Ovary (tissue), 9 donors: Measurements from ENCODE around the gene SHOX. TPM values are rescaled to one million over a fixed set of nuclear protein-coding genes. Genes with fewer than 3 reads are reported as not detected.

Experiments used
- DNase-seq, 5 donors: peaks; one replicate each; pipeline ENCODE4 v3.0.0-alpha.2; 2019 to 2020
- H3K27ac ChIP-seq, 2 donors: fragments of 200-600 bp; one replicate each; pipeline versions ENCODE4 v1.5.1 to v1.8.0; 2019 to 2022
- H3K27me3 ChIP-seq: fragments of 200-600 bp; one replicate; pipeline ENCODE4 v1.8.0; 2022
- H3K36me3 ChIP-seq: fragments of 200-600 bp; sonication (generic); one replicate; pipeline ENCODE4 v1.5.1; 2019
- H3K4me1 ChIP-seq: one replicate; pipeline ENCODE4 v1.8.1; 2013; ENCODE audit warnings: mild to moderate bottlenecking, moderate library complexity; ENCODE audit not compliant: insufficient read depth
- H3K4me3 ChIP-seq: fragments of 200-600 bp; sonication (generic); one replicate; pipeline ENCODE4 v1.5.1; 2017
- H3K9me3 ChIP-seq, 2 donors: fragments of 200-600 bp in 1 of 2; sonication (generic) in 1 of 2; one replicate each; pipeline versions ENCODE4 v1.5.1 to v1.8.1; 2013 to 2019; ENCODE audit warnings: mild to moderate bottlenecking in 1 of 2, moderate library complexity in 1 of 2
- EP300 ChIP-seq: sonication (generic); formaldehyde crosslinking; IDR thresholded peaks from one replicate; pipeline ENCODE4 v1.6.1; 2017; ENCODE audit warnings: antibody characterized with exemption
- POLR2A ChIP-seq: fragments of 450-650 bp; IDR thresholded peaks from one replicate; pipeline ENCODE4 v1.6.1; 2017; ENCODE audit warnings: antibody characterized with exemption, mild to moderate bottlenecking, moderate library complexity
- WGBS, 3 donors: extraction: QIAGEN DNeasy Blood & Tissue Kit in 1 of 3; methylation state at CpG; one replicate each; pipeline versions ENCODE4 v1.1.5 to v1.1.7; 2013 to 2017; 5-methylcytosine and 5-hydroxymethylcytosine counted together
- intact Hi-C, 4 donors: fragments of 100-400 bp; cut with DNase I; formaldehyde crosslinking; loops; one replicate each; pipeline versions ENCODE4 v1.11.0 to v1.15.1; 2022 to 2023
- polyA plus RNA-seq, 2 donors: library from polyadenylated mRNA; stranded (reverse); fragments of 200-250 nt in 1 of 2; fragments of 350-450 nt in 1 of 2; fragmentation: Illumina TruSeq in 1 of 2; extraction: RNeasy Lipid Tissue Mini Kit (QIAGEN cat#74804) in 1 of 2; gene quantifications; one replicate each; pipeline ENCODE4 v1.2.3, GENCODE V29; 2013 to 2014
- total RNA-seq, 7 donors: library from RNA; depleted of rRNA in 2 of 7; stranded (reverse); fragments of >200 nt in 2 of 7; fragmentation: NEBNext Ultra II Directional in 3 of 7; extraction: Animal tissue kit (Norgen Biotek cat#: 25700) in 3 of 7; gene quantifications; one replicate each; pipeline versions ENCODE4 v1.1.0 to v1.2.4, GENCODE V29; 2016 to 2023
- TF ChIP-seq, protein P1 (sequence below), 3 donors: fragments of 450-650 bp in 2 of 3; fragments of 200-600 bp in 1 of 3; IDR thresholded peaks; one replicate each; pipeline versions ENCODE4 v1.5.1 to v1.8.0; 2016 to 2022; ENCODE audit warnings: antibody characterized with exemption in 3 of 3, mild to moderate bottlenecking in 1 of 3
- donor health status: DM: no; HTN: no; CAD: no; lungs with moderate emphysema.
- donor health status: DM: no; HTN: no; CAD: no.
- donor health status: Bipolar disorder and iron deficiency.
- donor health status: DM: yes; HTN: yes; CAD: no.
- donor health status: DM: no; HTN: no; CAD: no.
- donor health status: DM: yes; HTN: yes; CAD: no.

SHOX gene
- total and polyA plus RNA-seq, 9 donors, result 0.60 TPM; not detected in 8

DNA sequence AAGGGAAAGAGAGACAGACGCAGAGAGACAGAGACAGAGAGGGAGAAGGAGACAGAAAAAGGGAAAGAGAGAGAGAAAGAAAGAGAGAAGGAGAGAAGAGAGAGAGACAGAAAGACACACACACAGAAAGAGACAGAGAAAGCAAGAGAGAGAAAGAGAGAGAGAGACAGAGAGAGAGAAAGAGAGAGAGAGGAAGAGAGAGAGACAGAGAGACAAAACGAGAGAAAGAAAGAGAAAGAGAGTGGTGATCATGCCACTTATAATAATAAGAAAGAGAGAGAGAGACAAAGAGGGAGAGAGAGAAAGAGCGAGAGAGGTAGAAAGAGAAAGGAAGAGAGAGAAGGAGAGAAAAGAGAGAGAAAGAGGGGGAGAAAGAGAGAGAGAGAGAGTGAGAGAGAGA, 51.4 kb downstream of the SHOX start:
- no peak overlapping the region for H3K27ac ChIP-seq
- no peaks in the 10 kb centered on the region for H3K9me3 ChIP-seq
- TF ChIP-seq POLR2A (no peak), EP300 (no peak)
- TF ChIP-seq, protein P1, sequence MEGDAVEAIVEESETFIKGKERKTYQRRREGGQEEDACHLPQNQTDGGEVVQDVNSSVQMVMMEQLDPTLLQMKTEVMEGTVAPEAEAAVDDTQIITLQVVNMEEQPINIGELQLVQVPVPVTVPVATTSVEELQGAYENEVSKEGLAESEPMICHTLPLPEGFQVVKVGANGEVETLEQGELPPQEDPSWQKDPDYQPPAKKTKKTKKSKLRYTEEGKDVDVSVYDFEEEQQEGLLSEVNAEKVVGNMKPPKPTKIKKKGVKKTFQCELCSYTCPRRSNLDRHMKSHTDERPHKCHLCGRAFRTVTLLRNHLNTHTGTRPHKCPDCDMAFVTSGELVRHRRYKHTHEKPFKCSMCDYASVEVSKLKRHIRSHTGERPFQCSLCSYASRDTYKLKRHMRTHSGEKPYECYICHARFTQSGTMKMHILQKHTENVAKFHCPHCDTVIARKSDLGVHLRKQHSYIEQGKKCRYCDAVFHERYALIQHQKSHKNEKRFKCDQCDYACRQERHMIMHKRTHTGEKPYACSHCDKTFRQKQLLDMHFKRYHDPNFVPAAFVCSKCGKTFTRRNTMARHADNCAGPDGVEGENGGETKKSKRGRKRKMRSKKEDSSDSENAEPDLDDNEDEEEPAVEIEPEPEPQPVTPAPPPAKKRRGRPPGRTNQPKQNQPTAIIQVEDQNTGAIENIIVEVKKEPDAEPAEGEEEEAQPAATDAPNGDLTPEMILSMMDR (IDR thresholded peaks at IDR 0.05), result no peak
- H3K36me3 ChIP-seq, result no peaks in the 10 kb centered on the region
- DNase-seq, result no peak
- intact Hi-C loops, result no loop called here
- WGBS, 3 donors, result 85 to 86% (median 85%) methylated on average over 3 of the region's 3 CpGs
- H3K4me3 ChIP-seq, result no peak overlapping the region
- no peaks in the 10 kb centered on the region for H3K27me3 ChIP-seq
- no peaks in the 10 kb centered on the region for H3K4me1 ChIP-seq

DNA sequence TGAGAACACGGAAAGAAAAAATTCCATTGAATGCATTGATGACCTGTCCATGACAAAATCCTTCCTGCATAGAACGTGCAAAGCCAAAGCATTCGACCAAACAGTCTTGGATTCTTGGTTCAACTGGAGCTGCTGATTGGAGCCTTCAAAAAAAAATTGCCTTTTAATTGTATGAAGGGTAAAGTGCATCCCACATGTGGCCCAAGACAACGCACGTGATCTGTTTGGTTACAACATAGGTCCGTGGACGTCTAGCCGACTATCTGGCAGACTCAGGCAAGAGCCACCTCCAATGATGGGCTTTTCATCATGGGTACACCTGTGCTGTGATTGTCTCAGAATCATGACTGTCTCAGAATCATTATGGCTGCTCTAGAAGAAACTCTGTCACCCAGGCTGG, 52.3 kb downstream of the SHOX start:
- intact Hi-C loops, result no loop called here
- Histone ChIP-seq H3K4me3 (no peak overlapping the region), H3K27me3 (no peaks in the 10 kb centered on the region), H3K27ac (no peak overlapping the region), H3K9me3 (no peaks in the 10 kb centered on the region), H3K4me1 (no peaks in the 10 kb centered on the region), H3K36me3 (no peaks in the 10 kb centered on the region)
- no peak for DNase-seq
- no peak for TF ChIP-seq EP300
- WGBS, 3 donors, result 83 to 86% (median 85%) methylated on average over 8 of the region's 8 CpGs

DNA sequence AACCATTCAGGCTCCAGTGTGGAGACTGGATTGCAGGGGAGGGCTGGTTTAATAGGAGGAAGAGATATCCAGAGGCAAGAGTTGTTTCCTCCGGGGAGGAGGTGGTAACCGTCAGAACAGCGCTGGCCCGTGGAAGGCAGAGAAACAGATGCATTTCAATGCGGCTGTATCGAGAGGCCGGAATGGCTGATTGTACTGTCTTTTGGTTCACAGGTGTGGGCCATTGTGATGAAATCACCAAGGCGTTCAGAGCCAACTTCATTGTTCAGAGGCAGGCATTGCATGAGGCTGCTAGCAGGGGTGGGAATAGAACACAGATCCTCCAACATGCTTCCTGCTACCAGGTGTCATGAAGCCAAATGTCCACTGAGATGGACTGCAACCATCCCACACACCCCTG, 53.0 kb downstream of the SHOX start:
- WGBS, 3 donors, result 62 to 84% (median 73%) methylated on average over 8 of the region's 8 CpGs
- no peak overlapping the region for H3K27ac ChIP-seq
- H3K36me3 ChIP-seq, result no peaks in the 10 kb centered on the region
- intact Hi-C loops, result no loop called here
- DNase-seq, result no peak
- H3K4me3 ChIP-seq, result no peak overlapping the region
- H3K27me3 ChIP-seq, result no peaks in the 10 kb centered on the region
- H3K4me1 ChIP-seq, result no peaks in the 10 kb centered on the region
- TF ChIP-seq, protein P1 (IDR thresholded peaks at IDR 0.05), result no peak
- TF ChIP-seq EP300 (no peak), POLR2A (no peak)
- H3K9me3 ChIP-seq, result no peaks in the 10 kb centered on the region

DNA sequence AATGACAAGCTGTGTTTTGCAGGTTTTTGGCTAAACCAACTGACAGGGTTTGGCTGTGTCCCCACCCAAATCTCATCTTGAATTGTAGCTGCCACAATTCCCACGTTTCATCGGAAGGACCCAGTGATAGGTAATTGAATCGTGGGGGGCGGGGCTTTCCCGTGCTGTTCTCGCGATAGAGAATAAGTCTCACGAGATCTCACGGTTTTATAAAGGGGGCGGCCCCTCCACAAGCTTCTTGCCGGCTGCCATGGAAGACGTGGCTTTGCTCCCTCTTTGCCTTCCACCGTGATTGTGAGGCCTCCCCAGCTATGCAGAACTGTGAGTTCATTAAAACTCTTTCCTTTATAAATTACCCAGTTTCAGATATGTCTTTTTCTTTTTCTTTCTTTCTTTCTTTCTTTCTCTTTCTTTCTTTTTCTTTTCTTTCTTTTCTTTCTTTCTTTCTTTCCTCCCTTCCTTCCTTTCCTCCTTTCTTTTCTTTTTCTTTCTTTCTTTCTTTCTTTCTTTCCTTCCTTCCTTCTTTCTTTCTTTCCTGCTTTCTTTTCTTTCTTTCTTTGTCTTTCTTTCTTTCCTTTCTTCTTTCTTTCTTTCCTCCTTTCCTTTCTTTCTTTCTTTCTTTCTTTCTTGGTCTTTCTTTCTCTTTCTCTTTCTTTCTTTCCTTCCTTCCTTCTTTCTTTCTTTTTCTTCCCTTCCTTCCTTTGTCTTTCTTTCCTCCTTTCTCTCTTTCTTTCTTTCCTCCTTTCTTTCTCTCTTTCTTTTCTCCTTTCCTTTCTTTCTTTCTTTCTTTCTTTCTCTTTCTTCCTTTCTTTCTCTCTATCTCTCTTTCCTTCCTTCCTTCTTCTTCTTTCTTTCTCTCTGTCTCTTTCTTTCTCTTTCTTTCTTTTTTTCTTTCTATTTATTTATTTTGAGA, 54.8 kb downstream of the SHOX start:
- no peaks in the 10 kb centered on the region for H3K4me1 ChIP-seq
- DNase-seq, result no peak
- intact Hi-C loops, result no loop called here
- H3K27me3 ChIP-seq, result no peaks in the 10 kb centered on the region
- H3K36me3 ChIP-seq, result no peaks in the 10 kb centered on the region
- no peaks in the 10 kb centered on the region for H3K9me3 ChIP-seq
- TF ChIP-seq, protein P1 (IDR thresholded peaks at IDR 0.05), result no peak
- H3K27ac ChIP-seq, result no peak overlapping the region
- WGBS, 3 donors, result 81 to 84% (median 82%) methylated on average over 13 of the region's 13 CpGs
- no peak overlapping the region for H3K4me3 ChIP-seq

DNA sequence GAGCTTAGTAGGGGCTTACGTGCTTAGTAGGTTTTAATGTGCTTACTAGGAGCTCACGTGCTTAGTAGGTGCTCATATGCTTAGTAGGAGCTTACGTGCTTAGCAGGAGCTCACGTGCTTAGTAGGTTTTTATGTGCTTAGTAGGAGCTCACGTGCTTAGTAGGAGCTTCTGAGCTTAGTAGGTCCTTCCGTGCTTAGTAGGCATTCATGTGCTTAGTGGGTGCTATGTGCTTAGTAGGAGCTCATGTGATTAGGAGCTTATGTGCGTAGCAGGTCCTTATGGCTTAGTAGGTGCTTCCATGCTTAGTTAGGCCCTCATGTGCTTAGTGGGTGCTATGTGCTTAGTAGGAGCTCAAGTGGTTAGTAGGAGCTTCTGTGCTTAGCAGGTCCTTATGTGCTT, 59.4 kb downstream of the SHOX start:
- intact Hi-C loops, result no loop called here
- no peak for TF ChIP-seq POLR2A
- TF ChIP-seq EP300, result no peak
- TF ChIP-seq, protein P1 (IDR thresholded peaks at IDR 0.05), result no peak
- no peaks in the 10 kb centered on the region for H3K27me3 ChIP-seq
- H3K36me3 ChIP-seq, result no peaks in the 10 kb centered on the region
- no peak overlapping the region for H3K4me3 ChIP-seq
- H3K9me3 ChIP-seq, result no peaks in the 10 kb centered on the region
- H3K27ac ChIP-seq, result no peak overlapping the region
- WGBS, 3 donors, result 85 to 96% (median 89%) methylated on average over 7 of the region's 7 CpGs
- no peak for DNase-seq
- H3K4me1 ChIP-seq, result no peaks in the 10 kb centered on the region
